Lower lobe of right lung (tissue), 2 donors: ENCODE results near the gene NCKAP5. TPM values are rescaled to one million over a fixed set of nuclear protein-coding genes. Genes with fewer than 3 reads are reported as not detected.
A peak's percentile ranks its signal among the peaks of the same experiment; 100 is the strongest.

Experiments used
- ATAC-seq, 2 donors: fragments of 200-7000 bp; cut with Tn5 transposase; one replicate each; pipeline ENCODE4 v1.9.1; 2020 to 2022; ENCODE audit warnings: mild to moderate bottlenecking in 2 of 2, moderate library complexity in 2 of 2
- DNase-seq: peaks from one replicate; pipeline ENCODE4 v3.0.0-alpha.2; 2020
- H3K27ac ChIP-seq: fragments of 200-600 bp; one replicate; pipeline ENCODE4 v1.8.0; 2022
- H3K27me3 ChIP-seq: fragments of 200-600 bp; one replicate; pipeline ENCODE4 v1.8.0; 2022; ENCODE audit warnings: low read depth
- H3K36me3 ChIP-seq: fragments of 200-600 bp; one replicate; pipeline ENCODE4 v1.8.0; 2022; ENCODE audit warnings: mild to moderate bottlenecking
- H3K4me1 ChIP-seq: fragments of 200-600 bp; one replicate; pipeline ENCODE4 v1.8.0; 2022
- H3K4me3 ChIP-seq: fragments of 200-600 bp; one replicate; pipeline ENCODE4 v1.8.0; 2022; ENCODE audit warnings: mild to moderate bottlenecking
- H3K9me3 ChIP-seq: fragments of 200-600 bp; one replicate; pipeline ENCODE4 v1.8.0; 2022
- intact Hi-C: fragments of 100-400 bp; cut with DNase I; formaldehyde crosslinking; loops from one replicate; pipeline ENCODE4 v1.11.0; 2022
- total RNA-seq: library from RNA; stranded (reverse); fragmentation: NEBNext Ultra II Directional; extraction: Animal tissue kit (Norgen Biotek cat#: 25700); gene quantifications from one replicate; pipeline ENCODE4 v1.2.1, GENCODE V29; 2021
- TF ChIP-seq, protein P1 (sequence below): fragments of 200-600 bp; IDR thresholded peaks from one replicate; pipeline ENCODE4 v1.8.0; 2022; ENCODE audit warnings: antibody characterized with exemption, mild to moderate bottlenecking
- donor health status: DM: no; HTN: yes; CAD: no; lungs with severe emphysema.

Gene NCKAP5
- total RNA-seq, 1 donor from 2014 or later, result 34.6 TPM

DNA sequence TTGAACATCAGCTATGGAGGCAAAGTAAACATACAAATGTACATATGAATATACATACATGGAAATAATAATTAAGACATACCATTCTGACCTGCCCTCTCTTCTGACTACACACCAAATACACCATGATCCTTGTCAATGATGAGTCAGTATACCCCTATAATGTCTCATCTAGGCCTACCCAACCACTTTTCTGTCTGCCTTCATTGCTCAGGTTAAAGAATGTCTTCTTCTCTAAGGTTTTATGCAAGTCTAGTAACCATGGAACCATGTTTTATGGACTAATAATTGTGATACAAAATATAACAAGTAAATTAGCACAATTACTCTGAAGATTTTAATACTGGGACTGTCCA lies 128.7 kb downstream of the NCKAP5 start:
- Histone ChIP-seq H3K4me1 (no peaks in the 10 kb centered on the region), H3K9me3 (no peaks in the 10 kb centered on the region), H3K4me3 (no peak overlapping the region), H3K27me3 (no peaks in the 10 kb centered on the region), H3K36me3 (no peaks in the 10 kb centered on the region), H3K27ac (no peak overlapping the region)
- DNase-seq (no peak), ATAC-seq (no peak)
- intact Hi-C loops, result no loop called here
- TF ChIP-seq, protein P1, sequence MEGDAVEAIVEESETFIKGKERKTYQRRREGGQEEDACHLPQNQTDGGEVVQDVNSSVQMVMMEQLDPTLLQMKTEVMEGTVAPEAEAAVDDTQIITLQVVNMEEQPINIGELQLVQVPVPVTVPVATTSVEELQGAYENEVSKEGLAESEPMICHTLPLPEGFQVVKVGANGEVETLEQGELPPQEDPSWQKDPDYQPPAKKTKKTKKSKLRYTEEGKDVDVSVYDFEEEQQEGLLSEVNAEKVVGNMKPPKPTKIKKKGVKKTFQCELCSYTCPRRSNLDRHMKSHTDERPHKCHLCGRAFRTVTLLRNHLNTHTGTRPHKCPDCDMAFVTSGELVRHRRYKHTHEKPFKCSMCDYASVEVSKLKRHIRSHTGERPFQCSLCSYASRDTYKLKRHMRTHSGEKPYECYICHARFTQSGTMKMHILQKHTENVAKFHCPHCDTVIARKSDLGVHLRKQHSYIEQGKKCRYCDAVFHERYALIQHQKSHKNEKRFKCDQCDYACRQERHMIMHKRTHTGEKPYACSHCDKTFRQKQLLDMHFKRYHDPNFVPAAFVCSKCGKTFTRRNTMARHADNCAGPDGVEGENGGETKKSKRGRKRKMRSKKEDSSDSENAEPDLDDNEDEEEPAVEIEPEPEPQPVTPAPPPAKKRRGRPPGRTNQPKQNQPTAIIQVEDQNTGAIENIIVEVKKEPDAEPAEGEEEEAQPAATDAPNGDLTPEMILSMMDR, result no peak

DNA sequence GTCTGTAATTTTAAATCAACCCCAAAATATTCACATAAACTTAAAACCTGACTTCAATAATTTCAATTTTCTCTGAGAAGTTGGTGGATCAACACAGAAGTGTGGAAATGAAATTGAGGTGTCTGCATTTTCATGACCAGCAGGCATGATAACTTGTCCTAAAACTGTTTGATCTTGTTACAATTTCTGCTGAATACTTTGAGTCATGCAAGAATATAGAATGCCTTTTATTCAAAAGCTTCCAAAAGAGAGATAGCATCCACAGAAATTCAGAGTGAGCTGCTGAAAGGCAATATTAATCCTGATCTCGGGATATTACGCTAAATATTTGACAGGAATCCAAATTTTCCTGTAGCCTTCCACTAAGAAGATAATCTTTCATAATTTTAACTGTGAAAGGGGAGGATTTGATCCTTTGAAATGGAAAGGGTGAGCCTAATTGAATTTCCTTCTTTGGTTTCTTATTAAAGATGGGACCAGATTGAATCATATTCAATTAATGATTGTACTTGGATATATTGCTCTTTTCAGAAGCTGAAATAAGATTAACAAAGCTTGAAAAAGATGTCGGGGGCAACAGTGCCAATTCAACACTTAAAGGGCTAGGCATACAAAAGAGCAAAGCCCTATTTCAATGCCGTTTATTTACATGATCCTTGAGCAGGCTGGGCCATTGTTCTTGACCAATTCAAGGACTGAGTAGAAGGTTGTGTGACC lies 129.3 kb downstream of the NCKAP5 start:
- no peaks in the 10 kb centered on the region for H3K36me3 ChIP-seq
- no peak for ATAC-seq
- H3K4me3 ChIP-seq, result no peak overlapping the region
- no peaks in the 10 kb centered on the region for H3K9me3 ChIP-seq
- no peaks in the 10 kb centered on the region for H3K27me3 ChIP-seq
- intact Hi-C loops, result no loop called here
- H3K27ac ChIP-seq, result no peak overlapping the region
- TF ChIP-seq, protein P1, result no peak
- no peaks in the 10 kb centered on the region for H3K4me1 ChIP-seq
- no peak for DNase-seq

DNA sequence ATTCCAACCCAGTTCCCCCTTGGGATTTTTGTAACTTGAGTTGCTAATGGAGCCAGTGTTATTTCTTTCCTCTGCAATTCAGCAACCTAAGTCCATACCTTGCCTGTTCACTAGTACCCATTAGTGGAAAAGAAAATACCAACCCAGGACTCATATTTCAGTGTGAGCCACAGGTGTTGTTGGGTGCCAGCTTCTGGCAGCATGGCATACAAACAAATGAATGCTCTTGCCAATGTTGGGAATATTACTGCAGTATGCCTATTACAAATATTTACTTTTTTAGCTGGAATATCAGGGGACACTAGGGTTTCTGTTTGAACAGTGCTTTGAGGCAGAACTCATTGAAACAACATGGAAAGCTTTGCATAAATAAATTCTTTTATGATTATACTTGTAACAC lies 130.2 kb downstream of the NCKAP5 start:
- H3K4me1 ChIP-seq, result no peaks in the 10 kb centered on the region
- H3K36me3 ChIP-seq, result no peaks in the 10 kb centered on the region
- H3K27ac ChIP-seq, result no peak overlapping the region
- H3K4me3 ChIP-seq, result no peak overlapping the region
- no peaks in the 10 kb centered on the region for H3K9me3 ChIP-seq
- DNase-seq (no peak), ATAC-seq (no peak)
- intact Hi-C loops, result no loop called here
- TF ChIP-seq, protein P1, result no peak
- no peaks in the 10 kb centered on the region for H3K27me3 ChIP-seq

DNA sequence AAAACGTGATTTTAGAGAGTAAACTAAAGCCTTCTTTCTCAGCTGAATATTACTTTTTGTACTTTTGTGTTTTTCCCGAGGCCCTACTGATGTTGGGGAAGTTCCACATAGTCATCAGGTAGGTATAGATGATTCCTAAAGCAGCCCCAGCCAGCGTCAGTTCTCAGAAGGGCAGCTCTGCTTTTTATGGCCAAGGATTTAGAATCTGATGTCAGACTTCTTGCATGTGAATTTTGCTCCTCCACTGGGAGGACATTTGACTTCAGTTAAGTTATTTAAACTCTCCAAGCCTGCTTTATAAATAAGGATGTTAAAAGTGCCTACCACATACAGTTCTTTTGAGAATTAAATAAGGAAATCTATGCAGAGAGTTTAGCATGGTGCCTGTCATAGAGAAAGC lies 130.8 kb downstream of the NCKAP5 start:
- no peaks in the 10 kb centered on the region for H3K4me1 ChIP-seq
- intact Hi-C loops, result no loop called here
- no peak overlapping the region for H3K27ac ChIP-seq
- TF ChIP-seq, protein P1, result no peak
- H3K4me3 ChIP-seq, result no peak overlapping the region
- no peaks in the 10 kb centered on the region for H3K36me3 ChIP-seq
- DNase-seq, result no peak
- no peak for ATAC-seq
- H3K27me3 ChIP-seq, result no peaks in the 10 kb centered on the region
- H3K9me3 ChIP-seq, result no peaks in the 10 kb centered on the region

DNA sequence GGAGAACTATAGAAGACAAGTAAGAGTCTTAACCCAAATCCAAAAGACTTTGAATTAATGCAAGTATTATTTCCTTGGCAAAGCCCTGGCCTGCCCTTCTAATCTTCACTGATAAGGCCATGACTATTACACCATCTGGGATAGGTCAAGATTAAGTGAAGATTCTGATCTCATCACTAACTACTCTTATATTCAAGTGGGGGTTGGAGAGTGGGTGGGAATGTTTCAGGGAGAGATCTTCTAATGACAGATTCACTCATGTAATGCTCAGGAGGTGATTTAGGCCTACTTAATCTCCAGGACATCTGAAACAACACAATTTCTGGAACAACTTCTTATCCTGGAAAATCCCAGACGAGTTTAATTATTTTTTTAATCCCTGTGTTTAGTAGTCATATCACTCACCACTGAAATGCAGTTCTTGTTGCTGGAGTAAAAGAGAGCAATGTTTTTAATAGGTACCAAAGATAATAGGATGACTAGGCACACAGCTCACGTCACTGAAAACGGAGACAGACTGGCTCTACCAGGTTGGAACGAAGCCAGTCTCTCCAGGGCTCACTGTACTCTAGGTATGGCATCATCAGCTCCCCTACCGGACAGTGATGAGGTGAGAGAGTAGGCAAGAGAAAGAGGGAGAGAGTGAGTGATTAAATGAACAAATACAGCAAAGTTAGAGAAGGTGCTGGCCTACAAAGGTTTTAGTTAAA lies 133.1 kb downstream of the NCKAP5 start:
- H3K27ac ChIP-seq, result no peak overlapping the region
- H3K27me3 ChIP-seq, result no peaks in the 10 kb centered on the region
- TF ChIP-seq, protein P1, result no peak
- no peaks in the 10 kb centered on the region for H3K4me1 ChIP-seq
- ATAC-seq (peak in 1 of 2 donors; percentile 57), DNase-seq (no peak)
- H3K36me3 ChIP-seq, result no peaks in the 10 kb centered on the region
- intact Hi-C loops, result no loop called here
- H3K9me3 ChIP-seq, result no peaks in the 10 kb centered on the region
- no peak overlapping the region for H3K4me3 ChIP-seq
